HEK293T (cell line): ENCODE results near the gene RNF152.

ENCODE experiments used
- CTCF ChIA-PET: fragments of 350-600 bp; formaldehyde crosslinking; extraction: SDS; loops from one replicate; lab custom pipeline; 2021; ENCODE audit warnings: antibody characterized with exemption, inconsistent platforms; lab: Yijun Ruan, JAX
- POLR2A ChIA-PET: fragments of 350-600 bp; formaldehyde crosslinking; extraction: SDS; loops from one replicate; lab custom pipeline; 2020; ENCODE audit warnings: antibody characterized with exemption, inconsistent platforms; lab: Yijun Ruan, JAX
- DNase-seq: peaks from one replicate; pipeline ENCODE4 v3.0.0; 2012; ENCODE audit warnings: mixed read lengths; ENCODE audit errors: extremely low spot score
- ARNT ChIP-seq: fragments of 450-650 bp; IDR thresholded peaks from 2 replicates; pipeline ENCODE4 v1.6.1; 2017; ENCODE audit warnings: mild to moderate bottlenecking
- BHLHE40 ChIP-seq: fragments of 450-650 bp; IDR thresholded peaks from 2 replicates; pipeline ENCODE4 v1.6.1; 2016; ENCODE audit warnings: mild to moderate bottlenecking, moderate library complexity, borderline replicate concordance
- CTBP1 ChIP-seq: fragments of 450-650 bp; IDR thresholded peaks from 2 replicates; pipeline ENCODE4 v1.6.1; 2016; ENCODE audit warnings: borderline replicate concordance
- ELF4 ChIP-seq: fragments of 450-650 bp; IDR thresholded peaks from 2 replicates; pipeline ENCODE4 v1.6.1; 2017; ENCODE audit warnings: antibody characterized with exemption
- FOXA1 ChIP-seq: fragments of 450-650 bp; IDR thresholded peaks from 2 replicates; pipeline ENCODE4 v1.6.1; 2016; ENCODE audit warnings: mild to moderate bottlenecking
- FOXK2 ChIP-seq: fragments of 450-650 bp; IDR thresholded peaks from 2 replicates; pipeline ENCODE4 v1.6.1; 2016; ENCODE audit warnings: mild to moderate bottlenecking
- FOXM1 ChIP-seq: fragments of 450-650 bp; IDR thresholded peaks from 2 replicates; pipeline ENCODE4 v1.6.1; 2017; ENCODE audit warnings: mild to moderate bottlenecking, borderline replicate concordance
- HDGF ChIP-seq: fragments of 450-650 bp; IDR thresholded peaks from 2 replicates; pipeline ENCODE4 v1.6.1; 2017; ENCODE audit warnings: antibody characterized with exemption, borderline replicate concordance
- L3MBTL2 ChIP-seq: fragments of 450-650 bp; conservative IDR thresholded peaks from 2 replicates; pipeline ENCODE4 v1.6.1; 2016; ENCODE audit warnings: mild to moderate bottlenecking
- LEF1 ChIP-seq: fragments of 450-650 bp; IDR thresholded peaks from 2 replicates; pipeline ENCODE4 v1.6.1; 2017; ENCODE audit warnings: mild to moderate bottlenecking, borderline replicate concordance
- NFRKB ChIP-seq: fragments of 450-650 bp; IDR thresholded peaks from 2 replicates; pipeline ENCODE4 v1.6.1; 2016; ENCODE audit warnings: mild to moderate bottlenecking, moderate library complexity
- PKNOX1 ChIP-seq: fragments of 450-650 bp; IDR thresholded peaks from 2 replicates; pipeline ENCODE4 v1.6.1; 2016
- SP1 ChIP-seq: fragments of 450-650 bp; IDR thresholded peaks from 2 replicates; pipeline ENCODE4 v1.6.1; 2017
- SUZ12 ChIP-seq: fragments of 450-650 bp; IDR thresholded peaks from 2 replicates; pipeline ENCODE4 v1.6.1; 2016; ENCODE audit warnings: mild to moderate bottlenecking
- TARDBP ChIP-seq: fragments of 450-650 bp; IDR thresholded peaks from 2 replicates; pipeline ENCODE4 v1.6.1; 2016
- ZNF384 ChIP-seq: fragments of 450-650 bp; IDR thresholded peaks from 2 replicates; pipeline ENCODE4 v1.6.1; 2016

RNF152 gene

GRCh38 chr18:61847164-61847791, 45.5 kb downstream of the RNF152 start:
- TF ChIP-seq HDGF: no peak
- no peak for TF ChIP-seq L3MBTL2
- no peak for TF ChIP-seq CTBP1
- TF ChIP-seq PKNOX1: no peak
- no peak for TF ChIP-seq FOXM1
- no peak for TF ChIP-seq BHLHE40
- no peak for TF ChIP-seq FOXA1
- CTCF ChIA-PET: no interaction called here
- POLR2A ChIA-PET: no interaction called here
- DNase-seq: no peak

- ChIA-PET CTCF (no interaction called here), POLR2A (no interaction called here)
- DNase-seq: no peak
- TF ChIP-seq TARDBP (no peak), PKNOX1 (no peak), FOXA1 (no peak), ARNT (no peak), FOXM1 (no peak), FOXK2 (no peak), ZNF384 (no peak), ELF4 (no peak), SP1 (no peak), LEF1 (no peak), NFRKB (no peak), SUZ12 (no peak)
Observed at GRCh38 chr18:61845197-61845596, 47.6 kb downstream of the RNF152 start.

GRCh38 chr18:61844726-61845125, 48.1 kb downstream of the RNF152 start:
- TF ChIP-seq SP1: no peak
- TF ChIP-seq FOXK2: no peak
- TF ChIP-seq ELF4: no peak
- CTCF ChIA-PET: no interaction called here
- POLR2A ChIA-PET: no interaction called here
- no peak for DNase-seq

- TF ChIP-seq ELF4 (no peak), FOXK2 (no peak), HDGF (no peak), CTBP1 (no peak), L3MBTL2 (no peak), PKNOX1 (no peak), SUZ12 (no peak)
- DNase-seq: no peak
- ChIA-PET POLR2A (no interaction called here), CTCF (no interaction called here)
Observed at GRCh38 chr18:61842146-61842545, 50.7 kb downstream of the RNF152 start.

GRCh38 chr18:61841706-61842105, 51.1 kb downstream of the RNF152 start:
- ChIA-PET CTCF (no interaction called here), POLR2A (no interaction called here)
- no peak for DNase-seq
- TF ChIP-seq FOXM1 (no peak), SUZ12 (no peak), NFRKB (no peak), LEF1 (no peak), HDGF (no peak), TARDBP (no peak), CTBP1 (no peak), FOXK2 (no peak), SP1 (no peak), PKNOX1 (no peak)

GRCh38 chr18:61840324-61840723, 52.5 kb downstream of the RNF152 start:
- DNase-seq: no peak
- ChIA-PET POLR2A (no interaction called here), CTCF (no interaction called here)
- no peak for TF ChIP-seq HDGF

- DNase-seq: no peak
Observed at GRCh38 chr18:61838521-61838920, 54.3 kb downstream of the RNF152 start.

More at GRCh38 chr18:61838521-61838920, 54.3 kb downstream of the RNF152 start:
- ChIA-PET POLR2A (no interaction called here), CTCF (no interaction called here)
- TF ChIP-seq ZNF384: no peak
- no peak for TF ChIP-seq NFRKB
- TF ChIP-seq SUZ12: no peak
- no peak for TF ChIP-seq L3MBTL2
- no peak for TF ChIP-seq ELF4
- no peak for TF ChIP-seq FOXM1
- TF ChIP-seq LEF1: no peak
- TF ChIP-seq FOXK2: no peak
- no peak for TF ChIP-seq BHLHE40
